Hepatocyte (in vitro differentiated cells): ENCODE data around the gene CRACR2B.

ENCODE experiments used
- EZH2 ChIP-seq: fragments of 200-600 bp; sonication (generic); IDR thresholded peaks from 2 replicates; pipeline ENCODE4 v1.6.1; 2016; ENCODE audit warnings: antibody characterized with exemption, mild to moderate bottlenecking, borderline replicate concordance
- EZH2phosphoT487 ChIP-seq: fragments of 200-600 bp; sonication (generic); IDR thresholded peaks from one replicate; pipeline ENCODE4 v1.6.1; 2018; ENCODE audit warnings: antibody characterized with exemption, mild to moderate bottlenecking, low read depth, moderate library complexity; ENCODE audit not compliant: unreplicated experiment, severe bottlenecking
- TF ChIP-seq, protein P1 (sequence below): fragments of 200-600 bp; sonication (generic); IDR thresholded peaks from 2 replicates; pipeline ENCODE4 v1.5.1; 2016; ENCODE audit warnings: antibody characterized with exemption, mild to moderate bottlenecking; ENCODE audit not compliant: poor library complexity

DNA sequence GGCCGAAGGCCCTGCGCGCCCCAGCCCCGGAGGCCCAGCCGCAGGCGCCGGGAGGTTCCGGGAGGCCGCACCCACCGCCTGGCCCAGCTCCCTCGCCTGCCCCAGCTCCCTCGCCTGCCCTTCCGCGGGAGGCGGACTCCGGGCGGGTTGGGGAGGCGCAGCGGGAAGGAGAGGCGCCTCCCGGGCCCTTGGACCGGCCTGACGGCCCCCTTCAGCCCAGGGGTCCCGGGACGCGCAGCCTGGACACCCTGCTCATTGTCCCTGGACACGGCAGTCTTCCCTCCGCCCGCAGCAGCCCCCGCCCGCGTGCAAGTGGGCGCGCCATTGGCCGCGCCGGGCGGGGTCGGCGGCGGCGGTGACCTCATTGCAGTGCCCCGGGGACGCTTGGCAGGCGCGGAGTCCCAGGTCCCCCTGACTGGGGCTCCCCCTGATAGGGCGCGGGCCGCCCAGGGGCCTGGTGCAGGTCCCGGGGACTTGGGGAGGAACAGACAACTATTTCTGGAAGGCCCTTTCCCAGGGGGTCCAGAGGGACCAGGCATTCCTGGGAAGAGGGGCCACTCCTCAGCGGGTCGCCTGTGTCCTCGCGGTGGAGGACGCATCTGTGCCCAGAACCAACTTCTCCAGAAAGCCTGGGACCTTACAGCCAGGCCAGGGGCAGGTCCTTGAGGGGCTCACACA, 5.5 kb downstream of the CRACR2B start:
- TF ChIP-seq, protein P1, sequence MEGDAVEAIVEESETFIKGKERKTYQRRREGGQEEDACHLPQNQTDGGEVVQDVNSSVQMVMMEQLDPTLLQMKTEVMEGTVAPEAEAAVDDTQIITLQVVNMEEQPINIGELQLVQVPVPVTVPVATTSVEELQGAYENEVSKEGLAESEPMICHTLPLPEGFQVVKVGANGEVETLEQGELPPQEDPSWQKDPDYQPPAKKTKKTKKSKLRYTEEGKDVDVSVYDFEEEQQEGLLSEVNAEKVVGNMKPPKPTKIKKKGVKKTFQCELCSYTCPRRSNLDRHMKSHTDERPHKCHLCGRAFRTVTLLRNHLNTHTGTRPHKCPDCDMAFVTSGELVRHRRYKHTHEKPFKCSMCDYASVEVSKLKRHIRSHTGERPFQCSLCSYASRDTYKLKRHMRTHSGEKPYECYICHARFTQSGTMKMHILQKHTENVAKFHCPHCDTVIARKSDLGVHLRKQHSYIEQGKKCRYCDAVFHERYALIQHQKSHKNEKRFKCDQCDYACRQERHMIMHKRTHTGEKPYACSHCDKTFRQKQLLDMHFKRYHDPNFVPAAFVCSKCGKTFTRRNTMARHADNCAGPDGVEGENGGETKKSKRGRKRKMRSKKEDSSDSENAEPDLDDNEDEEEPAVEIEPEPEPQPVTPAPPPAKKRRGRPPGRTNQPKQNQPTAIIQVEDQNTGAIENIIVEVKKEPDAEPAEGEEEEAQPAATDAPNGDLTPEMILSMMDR = no peak
- TF ChIP-seq EZH2 (no peak), EZH2phosphoT487 (no peak)
